Parathyroid adenoma (tissue), 2 donors: ENCODE results near the gene ZDHHC14.
A peak's percentile ranks its signal among the peaks of the same experiment; 100 is the strongest.

Source experiments
- H2AFZ ChIP-seq: fragments of 300-600 bp; sonication (generic); one replicate; pipeline ENCODE4 v1.7.0; 2017; ENCODE audit warnings: antibody characterized with exemption, mild to moderate bottlenecking
- H3K27ac ChIP-seq: fragments of 300-600 bp; sonication (generic); one replicate; pipeline ENCODE4 v1.7.0; 2017
- H3K27me3 ChIP-seq: fragments of 300-600 bp; sonication (generic); one replicate; pipeline ENCODE4 v1.7.0; 2017; ENCODE audit warnings: low read length; ENCODE audit not compliant: control insufficient read depth, insufficient read depth
- H3K36me3 ChIP-seq: fragments of 300-600 bp; sonication (generic); one replicate; pipeline ENCODE4 v1.7.0; 2017; ENCODE audit warnings: low read length; ENCODE audit not compliant: control insufficient read depth, insufficient read depth
- H3K4me1 ChIP-seq: fragments of 300-600 bp; sonication (generic); one replicate; pipeline ENCODE4 v1.7.0; 2017; ENCODE audit warnings: control low read depth
- H3K4me2 ChIP-seq: fragments of 300-600 bp; sonication (generic); one replicate; pipeline ENCODE4 v1.7.0; 2017; ENCODE audit warnings: low read length
- H3K4me3 ChIP-seq: fragments of 300-600 bp; sonication (generic); one replicate; pipeline ENCODE4 v1.7.0; 2017; ENCODE audit warnings: low read depth, low read length
- H3K79me2 ChIP-seq: fragments of 300-600 bp; sonication (generic); one replicate; pipeline ENCODE4 v1.7.0; 2017; ENCODE audit warnings: control low read depth
- H3K9ac ChIP-seq: fragments of 300-600 bp; sonication (generic); one replicate; pipeline ENCODE4 v1.7.0; 2017; ENCODE audit warnings: mild to moderate bottlenecking
- H3K9me3 ChIP-seq: fragments of 300-600 bp; sonication (generic); one replicate; pipeline ENCODE4 v1.7.0; 2017; ENCODE audit warnings: low read length; ENCODE audit not compliant: control insufficient read depth
- CTCF ChIP-seq: fragments of 300-600 bp; sonication (generic); IDR thresholded peaks from one replicate; pipeline ENCODE4 v1.7.0; 2017; ENCODE audit warnings: antibody characterized with exemption, mild to moderate bottlenecking
- donor health status: primary hyperparathyroidism.

The ZDHHC14 gene

GRCh38 chr6:157436219-157436943 lies 55.4 kb downstream of the ZDHHC14 start:
- peaks cover 60% of the 10 kb centered on the region for H3K4me1 ChIP-seq

GRCh38 chr6:157436944-157437336 lies 56.0 kb downstream of the ZDHHC14 start:
- Histone ChIP-seq H3K27me3 (no peaks in the 10 kb centered on the region), H2AFZ (no peak overlapping the region), H3K36me3 (no peaks in the 10 kb centered on the region), H3K79me2 (no peaks in the 10 kb centered on the region), H3K4me1 (peaks cover 58% of the 10 kb centered on the region), H3K9me3 (no peaks in the 10 kb centered on the region), H3K27ac (no peak overlapping the region), H3K4me2 (no peak overlapping the region), H3K9ac (no peak overlapping the region), H3K4me3 (no peak overlapping the region)
- no peak for TF ChIP-seq CTCF

More at GRCh38 chr6:157436219-157436943, 55.4 kb downstream of the ZDHHC14 start:
- Histone ChIP-seq H3K4me2 (no peak overlapping the region), H3K4me3 (no peak overlapping the region), H3K9me3 (no peaks in the 10 kb centered on the region), H3K27me3 (no peaks in the 10 kb centered on the region), H3K27ac (peak overlapping the region; percentile 92), H3K36me3 (no peaks in the 10 kb centered on the region), H2AFZ (no peak overlapping the region), H3K79me2 (no peaks in the 10 kb centered on the region), H3K9ac (no peak overlapping the region)
- no peak for TF ChIP-seq CTCF

- H3K27ac ChIP-seq, result peak overlapping the region; percentile 54
- peaks cover 11% of the 10 kb centered on the region for H3K79me2 ChIP-seq
- H2AFZ ChIP-seq, result peak overlapping the region; percentile 24
- no peaks in the 10 kb centered on the region for H3K36me3 ChIP-seq
- H3K9ac ChIP-seq, result no peak overlapping the region
- no peak overlapping the region for H3K4me3 ChIP-seq
- H3K9me3 ChIP-seq, result no peaks in the 10 kb centered on the region
- no peak for TF ChIP-seq CTCF
- peak overlapping the region; percentile 20 for H3K4me2 ChIP-seq
- peaks cover 43% of the 10 kb centered on the region for H3K4me1 ChIP-seq
- H3K27me3 ChIP-seq, result no peaks in the 10 kb centered on the region
Observed at GRCh38 chr6:157438611-157439111, 57.7 kb downstream of the ZDHHC14 start.

- H3K9me3 ChIP-seq, result no peaks in the 10 kb centered on the region
- no peaks in the 10 kb centered on the region for H3K27me3 ChIP-seq
- H3K36me3 ChIP-seq, result no peaks in the 10 kb centered on the region
- no peak overlapping the region for H3K27ac ChIP-seq
- H3K4me2 ChIP-seq, result no peak overlapping the region
- no peak overlapping the region for H3K9ac ChIP-seq
- no peak for TF ChIP-seq CTCF
- no peak overlapping the region for H3K4me3 ChIP-seq
- H2AFZ ChIP-seq, result no peak overlapping the region
- H3K4me1 ChIP-seq, result peaks cover 33% of the 10 kb centered on the region
- H3K79me2 ChIP-seq, result peaks cover 20% of the 10 kb centered on the region
Observed at GRCh38 chr6:157440171-157440570, 59.2 kb downstream of the ZDHHC14 start.

- Histone ChIP-seq H3K27ac (no peak overlapping the region), H3K4me3 (no peak overlapping the region), H2AFZ (no peak overlapping the region), H3K9ac (no peak overlapping the region), H3K9me3 (no peaks in the 10 kb centered on the region), H3K4me2 (peak overlapping the region; percentile 23), H3K27me3 (no peaks in the 10 kb centered on the region), H3K4me1 (peaks cover 18% of the 10 kb centered on the region), H3K79me2 (peaks cover 26% of the 10 kb centered on the region), H3K36me3 (no peaks in the 10 kb centered on the region)
- TF ChIP-seq CTCF, result no peak
Observed at GRCh38 chr6:157442291-157442690, 61.3 kb downstream of the ZDHHC14 start.
